OCI-LY1 (cell line): ENCODE data around the gene RSRC2.
"Not testable (repeated sequence)": the region's sequence is repeated elsewhere in the genome, so short reads cannot be mapped to it uniquely, and the experiment has no call there.

Experiments used
- H2AFZ ChIP-seq: fragments of 200-600 bp; sonication (generic), shearing (Covaris generic); 2 replicates; pipeline ENCODE4 v1.6.0; 2014; ENCODE audit warnings: antibody characterized with exemption, mild to moderate bottlenecking, low read length
- H3F3A ChIP-seq: fragments of 200-600 bp; sonication (generic), shearing (Covaris generic); 2 replicates; pipeline ENCODE4 v1.6.0; 2014; ENCODE audit warnings: mild to moderate bottlenecking, antibody characterized with exemption, low read length, moderate library complexity; ENCODE audit not compliant: insufficient read depth
- H3K27ac ChIP-seq: fragments of 200-600 bp; sonication (generic); 2 replicates; pipeline ENCODE4 v1.5.1; 2014; ENCODE audit warnings: low read length, mixed run types, mild to moderate bottlenecking, low read depth; ENCODE audit not compliant: poor library complexity, severe bottlenecking
- H3K27me3 ChIP-seq: fragments of 200-600 bp; sonication (generic); 2 replicates; pipeline ENCODE4 v1.6.0; 2014; ENCODE audit warnings: antibody characterized with exemption, mild to moderate bottlenecking, low read length, moderate library complexity; ENCODE audit not compliant: insufficient read depth
- H3K36me3 ChIP-seq: fragments of 200-600 bp; sonication (generic); 2 replicates; pipeline ENCODE4 v1.6.1; 2014; ENCODE audit warnings: mild to moderate bottlenecking, antibody characterized with exemption, low read length, moderate library complexity, mixed read lengths; ENCODE audit not compliant: insufficient read depth
- H3K4me1 ChIP-seq: fragments of 200-600 bp; sonication (generic); 2 replicates; pipeline ENCODE4 v1.5.1; 2014; ENCODE audit warnings: mild to moderate bottlenecking, low read length, moderate library complexity; ENCODE audit not compliant: insufficient read depth, severe bottlenecking
- H3K4me2 ChIP-seq: fragments of 200-600 bp; sonication (generic), shearing (Covaris generic); 2 replicates; pipeline ENCODE4 v1.6.1; 2014; ENCODE audit warnings: low read length
- H3K4me3 ChIP-seq: fragments of 200-600 bp; sonication (generic); 2 replicates; pipeline ENCODE4 v1.5.1; 2014; ENCODE audit warnings: low read length, low read depth, mild to moderate bottlenecking, mixed read lengths; ENCODE audit not compliant: poor library complexity, severe bottlenecking
- H3K79me2 ChIP-seq: fragments of 200-600 bp; shearing (Covaris generic); 2 replicates; pipeline ENCODE4 v1.6.1; 2016; ENCODE audit warnings: mixed run types, low read length, mixed read lengths; ENCODE audit not compliant: insufficient read depth
- H3K9ac ChIP-seq: fragments of 200-600 bp; sonication (generic), shearing (Covaris generic); 2 replicates; pipeline ENCODE4 v1.6.1; 2014; ENCODE audit warnings: mild to moderate bottlenecking, low read length, mixed read lengths
- H3K9me2 ChIP-seq: fragments of 200-600 bp; sonication (generic), shearing (Covaris generic); 2 replicates; pipeline ENCODE4 v1.6.1; 2014; ENCODE audit warnings: low read depth, mild to moderate bottlenecking, low read length, mixed read lengths
- H3K9me3 ChIP-seq: fragments of 200-600 bp; shearing (Covaris generic); 2 replicates; pipeline ENCODE4 v1.6.1; 2014; ENCODE audit warnings: low read length, mixed read lengths
- H4K20me1 ChIP-seq: fragments of 200-600 bp; sonication (generic), shearing (Covaris generic); 2 replicates; pipeline ENCODE4 v1.6.0; 2016; ENCODE audit warnings: mild to moderate bottlenecking, low read length; ENCODE audit not compliant: insufficient read depth
- CTCF ChIP-seq: fragments of 200-600 bp; sonication (generic), shearing (Covaris generic); IDR thresholded peaks from 2 replicates; pipeline ENCODE4 v1.5.1; 2017; ENCODE audit warnings: mild to moderate bottlenecking, antibody characterized with exemption, low read length, moderate library complexity, mixed read lengths
- EZH2 ChIP-seq: fragments of 200-600 bp; sonication (generic), shearing (Covaris generic); IDR thresholded peaks from 2 replicates; pipeline ENCODE4 v1.8.0; 2017; ENCODE audit warnings: borderline replicate concordance, mixed run types, mild to moderate bottlenecking, antibody characterized with exemption, low read length, moderate library complexity, mixed read lengths

RSRC2 gene

DNA sequence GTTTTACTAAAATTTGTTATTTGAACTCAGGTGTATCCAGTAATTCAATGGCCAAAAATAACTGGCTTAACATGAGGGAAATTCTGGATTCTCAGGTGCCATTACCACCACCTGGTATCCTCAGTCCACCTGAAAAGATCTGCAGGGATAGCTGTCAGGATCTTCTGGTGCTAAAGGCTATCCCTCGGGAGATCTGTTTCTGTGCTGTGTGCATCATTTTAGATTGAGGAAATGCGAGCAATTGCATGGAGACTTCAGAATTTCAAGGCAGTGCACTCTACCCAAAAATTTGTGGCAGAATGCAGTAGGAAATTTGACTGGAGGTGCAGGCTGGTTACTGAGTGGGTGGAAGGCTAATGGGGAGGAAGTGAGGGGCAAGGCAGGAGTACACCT, 52.4 kb downstream of the RSRC2 start:
- no peaks in the 10 kb centered on the region for H3K79me2 ChIP-seq
- H3K9me2 ChIP-seq = no peaks in the 10 kb centered on the region
- H3K9ac ChIP-seq = no peak overlapping the region
- TF ChIP-seq CTCF (no peak), EZH2 (no peak)
- no peaks in the 10 kb centered on the region for H3K9me3 ChIP-seq
- H3K36me3 ChIP-seq = peaks cover 74% of the 10 kb centered on the region
- no peak overlapping the region for H2AFZ ChIP-seq
- no peak overlapping the region for H3K27ac ChIP-seq
- H3K4me3 ChIP-seq = no peak overlapping the region
- 0 out of 2 replicates have a peak, but pooled peaks cover 9% of the 10 kb centered on the region for H3F3A ChIP-seq
- H4K20me1 ChIP-seq = no peaks in the 10 kb centered on the region
- no peaks in the 10 kb centered on the region for H3K27me3 ChIP-seq
- no peak overlapping the region for H3K4me2 ChIP-seq
- H3K4me1 ChIP-seq = no peaks in the 10 kb centered on the region

GRCh38 chr12:122473543-122474323, 53.0 kb downstream of the RSRC2 start:
- Histone ChIP-seq H4K20me1 (no peaks in the 10 kb centered on the region), H3K9me2 (no peaks in the 10 kb centered on the region), H3K9me3 (no peaks in the 10 kb centered on the region), H3K27ac (no peak overlapping the region), H3F3A (0 out of 2 replicates have a peak, but pooled peaks cover 9% of the 10 kb centered on the region), H3K36me3 (peaks cover 68% of the 10 kb centered on the region), H3K4me3 (no peak overlapping the region), H2AFZ (no peak overlapping the region), H3K4me1 (no peaks in the 10 kb centered on the region), H3K9ac (no peak overlapping the region), H3K4me2 (no peak overlapping the region), H3K27me3 (no peaks in the 10 kb centered on the region), H3K79me2 (no peaks in the 10 kb centered on the region)
- TF ChIP-seq EZH2 (no peak), CTCF (no peak)

DNA sequence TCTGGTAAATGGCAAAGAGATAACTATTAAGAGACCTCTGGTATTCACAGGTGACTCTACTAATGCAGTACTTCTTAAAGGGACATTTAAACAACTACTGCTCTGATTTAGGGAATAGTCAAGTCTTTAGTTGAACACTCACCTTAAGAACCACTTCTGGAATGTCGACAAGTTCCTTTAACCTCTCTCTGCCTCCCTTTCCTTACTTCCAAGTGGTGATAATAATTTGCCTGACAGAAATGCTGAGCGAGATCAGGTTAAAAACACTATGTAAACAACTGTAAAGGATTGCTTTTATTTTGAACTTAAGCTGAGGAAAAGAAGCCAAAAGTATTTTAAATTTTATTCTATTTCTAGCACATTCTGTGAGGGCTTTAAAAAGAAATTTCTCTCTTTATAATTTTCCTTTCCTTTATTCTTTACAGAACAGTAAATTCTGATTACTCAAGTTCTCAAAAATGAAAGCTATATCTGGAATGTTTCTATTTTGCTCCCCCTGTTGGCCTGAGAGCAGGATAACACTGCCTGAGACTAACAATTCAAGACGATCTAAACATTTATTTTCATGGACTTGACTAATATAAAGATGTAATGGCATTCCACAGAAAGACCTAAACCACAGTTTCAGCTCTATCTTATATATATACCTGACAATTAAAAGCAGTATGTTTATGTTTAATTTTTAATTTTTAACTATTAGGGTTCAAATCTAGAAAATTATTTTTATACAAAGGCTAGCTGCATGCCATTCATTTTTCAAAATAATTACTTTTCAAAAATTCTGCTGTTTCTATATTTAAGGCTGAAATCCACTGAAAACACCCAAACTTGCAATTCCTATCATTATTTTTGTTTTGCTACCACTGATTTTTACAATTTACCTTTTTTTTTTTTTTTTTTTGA, 55.2 kb downstream of the RSRC2 start:
- H3K4me1 ChIP-seq = peaks cover 5% of the 10 kb centered on the region
- H3K4me2 ChIP-seq = no peak overlapping the region
- H3K27ac ChIP-seq = no peak overlapping the region
- no peak overlapping the region for H3K9ac ChIP-seq
- H3F3A ChIP-seq = 0 out of 2 replicates have a peak, but pooled peaks cover 9% of the 10 kb centered on the region
- H3K36me3 ChIP-seq = peaks cover 47% of the 10 kb centered on the region
- H4K20me1 ChIP-seq = no peaks in the 10 kb centered on the region
- TF ChIP-seq EZH2 (no peak), CTCF (peak; percentile 79)
- H3K9me3 ChIP-seq = no peaks in the 10 kb centered on the region
- H3K79me2 ChIP-seq = no peaks in the 10 kb centered on the region
- no peaks in the 10 kb centered on the region for H3K9me2 ChIP-seq
- H3K4me3 ChIP-seq = no peak overlapping the region
- no peaks in the 10 kb centered on the region for H3K27me3 ChIP-seq
- no peak overlapping the region for H2AFZ ChIP-seq

- H3K27me3 ChIP-seq, H3K4me2 ChIP-seq, H3F3A ChIP-seq, H3K79me2 ChIP-seq, H3K9ac ChIP-seq, H4K20me1 ChIP-seq, H3K4me3 ChIP-seq, H3K4me1 ChIP-seq, H3K9me2 ChIP-seq, H2AFZ ChIP-seq, H3K27ac ChIP-seq, H3K9me3 ChIP-seq: not testable (repeated sequence)
- peaks cover 37% of the 10 kb centered on the region for H3K36me3 ChIP-seq
Measured at GRCh38 chr12:122470576-122470975, 56.2 kb downstream of the RSRC2 start.

DNA sequence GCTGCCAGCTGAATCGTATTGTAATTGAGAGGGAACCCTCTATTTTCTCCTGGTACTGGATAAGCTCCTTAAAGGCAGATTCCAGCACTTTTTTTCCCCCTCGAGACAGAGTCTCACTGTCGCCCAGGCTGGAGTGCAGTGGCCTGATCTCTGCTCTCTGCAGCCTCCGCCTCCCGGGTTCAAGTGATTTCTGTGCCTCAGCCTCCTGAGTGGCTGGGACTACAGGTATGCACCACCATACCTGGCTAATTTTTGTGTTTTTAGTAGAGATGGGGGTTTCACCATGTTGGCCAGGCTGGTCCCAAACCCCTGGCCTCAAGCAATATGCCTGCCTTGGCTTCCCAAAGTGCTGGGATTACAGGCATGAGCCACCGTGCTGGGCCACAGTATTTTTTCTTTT, 56.9 kb downstream of the RSRC2 start:
- not testable (repeated sequence) for H3K4me2 ChIP-seq, H3K4me1 ChIP-seq, H3K27ac ChIP-seq, H3F3A ChIP-seq, H3K27me3 ChIP-seq, H4K20me1 ChIP-seq, H3K9me3 ChIP-seq, H3K79me2 ChIP-seq, H3K4me3 ChIP-seq, H2AFZ ChIP-seq, H3K9me2 ChIP-seq, H3K9ac ChIP-seq
- peaks cover 30% of the 10 kb centered on the region for H3K36me3 ChIP-seq
